ENCODE data around the gene MB. TPM values are rescaled to one million over a fixed set of nuclear protein-coding genes. Genes with fewer than 3 reads are reported as not detected.

MB gene
- total RNA-seq, 1 donor from 2014 or later, result not detected

- TF ChIP-seq CTCF (IDR thresholded peaks at IDR 0.05), result no peak
- Mint-ChIP-seq H3K4me3 (ENCODE audit: unreplicated experiment) (no peak overlapping the region), H3K36me3 (ENCODE audit: unreplicated experiment) (no peaks in the 10 kb centered on the region), H3K27me3 (ENCODE audit: unreplicated experiment) (no peaks in the 10 kb centered on the region), H3K27ac (ENCODE audit: unreplicated experiment) (peak overlapping the region; percentile 5), H3K4me1 (ENCODE audit: unreplicated experiment) (peaks cover 26% of the 10 kb centered on the region), H3K9me3 (ENCODE audit: unreplicated experiment) (no peaks in the 10 kb centered on the region)
- DNase-seq (ENCODE audit: extremely low spot score, unreplicated experiment), result no peak
These were observed 24.6 kb downstream of the MB start for GRCh38 chr22:35592418-35592967.

- H3K4me3 Mint-ChIP-seq (ENCODE audit: unreplicated experiment), result no peak overlapping the region
- no peak for TF ChIP-seq CTCF (IDR thresholded peaks at IDR 0.05)
- no peak for DNase-seq (ENCODE audit: extremely low spot score, unreplicated experiment)
- no peaks in the 10 kb centered on the region for H3K27me3 Mint-ChIP-seq (ENCODE audit: unreplicated experiment)
- H3K4me1 Mint-ChIP-seq (ENCODE audit: unreplicated experiment), result peaks cover 30% of the 10 kb centered on the region
- no peak overlapping the region for H3K27ac Mint-ChIP-seq (ENCODE audit: unreplicated experiment)
- no peaks in the 10 kb centered on the region for H3K36me3 Mint-ChIP-seq (ENCODE audit: unreplicated experiment)
- peaks cover 1% of the 10 kb centered on the region for H3K9me3 Mint-ChIP-seq (ENCODE audit: unreplicated experiment)
These were observed 25.3 kb downstream of the MB start for GRCh38 chr22:35591714-35592417.

- Mint-ChIP-seq H3K4me1 (ENCODE audit: unreplicated experiment) (peaks cover 30% of the 10 kb centered on the region), H3K27me3 (ENCODE audit: unreplicated experiment) (no peaks in the 10 kb centered on the region), H3K27ac (ENCODE audit: unreplicated experiment) (no peak overlapping the region), H3K9me3 (ENCODE audit: unreplicated experiment) (peaks cover 3% of the 10 kb centered on the region), H3K4me3 (ENCODE audit: unreplicated experiment) (no peak overlapping the region), H3K36me3 (ENCODE audit: unreplicated experiment) (no peaks in the 10 kb centered on the region)
- DNase-seq (ENCODE audit: extremely low spot score, unreplicated experiment), result no peak
- TF ChIP-seq CTCF (IDR thresholded peaks at IDR 0.05), result no peak
These were observed 26.4 kb downstream of the MB start for GRCh38 chr22:35590634-35591295.

GRCh38 chr22:35589756-35590093, 27.4 kb downstream of the MB start:
- DNase-seq (ENCODE audit: extremely low spot score, unreplicated experiment), result no peak
- Mint-ChIP-seq H3K4me1 (ENCODE audit: unreplicated experiment) (peaks cover 30% of the 10 kb centered on the region), H3K27me3 (ENCODE audit: unreplicated experiment) (no peaks in the 10 kb centered on the region), H3K36me3 (ENCODE audit: unreplicated experiment) (no peaks in the 10 kb centered on the region), H3K27ac (ENCODE audit: unreplicated experiment) (no peak overlapping the region), H3K9me3 (ENCODE audit: unreplicated experiment) (peaks cover 3% of the 10 kb centered on the region), H3K4me3 (ENCODE audit: unreplicated experiment) (no peak overlapping the region)
- TF ChIP-seq CTCF (IDR thresholded peaks at IDR 0.05), result no peak

GRCh38 chr22:35589071-35589755, 27.9 kb downstream of the MB start:
- Mint-ChIP-seq H3K4me1 (ENCODE audit: unreplicated experiment) (peaks cover 30% of the 10 kb centered on the region), H3K9me3 (ENCODE audit: unreplicated experiment) (peaks cover 3% of the 10 kb centered on the region), H3K27me3 (ENCODE audit: unreplicated experiment) (no peaks in the 10 kb centered on the region), H3K27ac (ENCODE audit: unreplicated experiment) (peak overlapping the region; percentile 34), H3K36me3 (ENCODE audit: unreplicated experiment) (no peaks in the 10 kb centered on the region), H3K4me3 (ENCODE audit: unreplicated experiment) (no peak overlapping the region)
- DNase-seq (ENCODE audit: extremely low spot score, unreplicated experiment), result no peak
- TF ChIP-seq CTCF (IDR thresholded peaks at IDR 0.05), result peak; percentile 12

Measured in osteocyte (in vitro differentiated cells).